A549 (cell line): Measurements from ENCODE around the gene FAHD1. TPM values are rescaled to one million over a fixed set of nuclear protein-coding genes. Genes with fewer than 3 reads are reported as not detected.

Experiments
- ATAC-seq, 2 experiments: fragments of 200-7000 bp in 1 of 2; fragments of >200 bp in 1 of 2; cut with Nextera tagmentation in 1 of 2; cut with Tn5 transposase in 1 of 2; 3 replicates each; pipeline versions ENCODE4 v1.8.0 to v1.9.1; 2018 to 2020; ENCODE audit warnings: mild to moderate bottlenecking in 1 of 2, moderate library complexity in 1 of 2
- CTCF ChIA-PET: fragments of 300-600 bp; sonication (Branson Sonifier 250); formaldehyde crosslinking; extraction: SDS; loops from one replicate; lab custom pipeline; 2021; ENCODE audit warnings: antibody characterized with exemption, inconsistent platforms; lab: Yijun Ruan, JAX
- POLR2A ChIA-PET: fragments of 350-600 bp; formaldehyde crosslinking; extraction: SDS; loops from one replicate; lab custom pipeline; 2021; ENCODE audit warnings: antibody characterized with exemption, inconsistent platforms; lab: Yijun Ruan, JAX
- DNase-seq, 2 experiments: peaks; one replicate each; pipeline versions ENCODE4 v3.0.0 to v3.0.0-alpha.2; 2011 to 2016; ENCODE audit warnings: low read depth in 1 of 2, low spot score in 1 of 2
- FAIRE-seq: peaks from 2 replicates; lab custom pipeline; 2011; peaks lifted over from hg19 to GRCh38; lab: Jason Lieb, UNC
- H3K27ac ChIP-seq, 2 experiments: fragments of >200 bp; sonication (Bioruptor Twin); formaldehyde crosslinking; 3 replicates each; pipeline ENCODE4 v1.5.1; 2016 to 2017
- H3K4me1 ChIP-seq: fragments of >200 bp; sonication (Bioruptor Twin); formaldehyde crosslinking; 3 replicates; pipeline ENCODE4 v1.6.1; 2016
- H3K4me2 ChIP-seq: fragments of >200 bp; sonication (Bioruptor Twin); formaldehyde crosslinking; 3 replicates; pipeline ENCODE4 v1.6.1; 2016
- H3K4me3 ChIP-seq: fragments of >200 bp; sonication (Bioruptor Twin); formaldehyde crosslinking; 3 replicates; pipeline ENCODE4 v1.5.1; 2016
- H3K9me3 ChIP-seq: fragments of >200 bp; sonication (Bioruptor Twin); formaldehyde crosslinking; 3 replicates; pipeline ENCODE4 v1.6.1; 2016
- BHLHE40 ChIP-seq: IDR thresholded peaks from 2 replicates; pipeline ENCODE4 v1.6.1; 2012; ENCODE audit warnings: low read depth, low read length, inconsistent platforms
- CEBPB ChIP-seq, 2 experiments: fragments of >200 bp in 1 of 2; sonication (Bioruptor Twin) in 1 of 2; formaldehyde crosslinking in 1 of 2; IDR thresholded peaks; 2 replicates each; pipeline ENCODE4 v1.6.1; 2012 to 2016
- CHD2 ChIP-seq: fragments of 150-350 bp; IDR thresholded peaks from 2 replicates; pipeline ENCODE4 v1.6.1; 2014; ENCODE audit warnings: low read length; ENCODE audit not compliant: partially characterized antibody
- CHD4 ChIP-seq: fragments of 200-600 bp; sonication (generic); IDR thresholded peaks from 2 replicates; pipeline ENCODE4 v1.6.1; 2016; ENCODE audit warnings: antibody characterized with exemption, mild to moderate bottlenecking, borderline replicate concordance
- CTCF ChIP-seq: fragments of >200 bp; sonication (Bioruptor Twin); formaldehyde crosslinking; IDR thresholded peaks from 3 replicates; pipeline ENCODE4 v1.5.1; 2016
- E2F6 ChIP-seq: IDR thresholded peaks from 2 replicates; pipeline ENCODE4 v1.6.1; 2012; ENCODE audit warnings: low read depth, borderline replicate concordance
- FOSL2 ChIP-seq, 2 experiments: fragments of 450-650 bp in 1 of 2; fragments of >200 bp in 1 of 2; sonication (Bioruptor Twin) in 1 of 2; formaldehyde crosslinking; IDR thresholded peaks; 2 replicates each; pipeline versions ENCODE4 v1.5.0 to v1.6.1; 2016 to 2020; ENCODE audit warnings: mild to moderate bottlenecking in 1 of 2, moderate library complexity in 1 of 2
- HDAC2 ChIP-seq: fragments of 200-600 bp; sonication (generic); IDR thresholded peaks from 2 replicates; pipeline ENCODE4 v1.6.1; 2016
- HOXB5 ChIP-seq: fragments of 250-450 bp; sonication (Bioruptor Pico); IDR thresholded peaks from 2 replicates; pipeline ENCODE4 v1.5.0; 2020; ENCODE audit warnings: mild to moderate bottlenecking, moderate library complexity
- JUN ChIP-seq, 2 experiments: fragments of >200 bp; sonication (Bioruptor Twin); formaldehyde crosslinking; IDR thresholded peaks; 2 replicates in 1 of 2; 3 replicates in 1 of 2; pipeline ENCODE4 v1.6.1; 2016 to 2017
- KDM5A ChIP-seq: fragments of 200-600 bp; sonication (generic); IDR thresholded peaks from 2 replicates; pipeline ENCODE4 v1.6.1; 2016; ENCODE audit warnings: antibody characterized with exemption, mild to moderate bottlenecking
- MAX ChIP-seq: IDR thresholded peaks from 2 replicates; pipeline ENCODE4 v1.6.1; 2012
- MYC ChIP-seq: IDR thresholded peaks from 2 replicates; pipeline ENCODE4 v1.6.1; 2012; ENCODE audit warnings: mild to moderate bottlenecking, inconsistent platforms, low read length, improper control_type of control experiment, borderline replicate concordance
- PHF8 ChIP-seq: fragments of 200-600 bp; sonication (generic); IDR thresholded peaks from 2 replicates; pipeline ENCODE4 v1.6.1; 2016; ENCODE audit warnings: low read depth, mild to moderate bottlenecking, antibody characterized with exemption, moderate library complexity, borderline replicate concordance
- RCOR1 ChIP-seq: fragments of 150-350 bp; IDR thresholded peaks from 2 replicates; pipeline ENCODE4 v1.6.1; 2014; ENCODE audit warnings: antibody characterized with exemption, low read length, low read depth
- RFX5 ChIP-seq: fragments of 450-650 bp; IDR thresholded peaks from 2 replicates; pipeline ENCODE4 v1.7.1; 2014; ENCODE audit warnings: antibody characterized with exemption, mild to moderate bottlenecking, moderate library complexity
- RNF2 ChIP-seq: fragments of 200-600 bp; sonication (generic); IDR thresholded peaks from 2 replicates; pipeline ENCODE4 v1.6.1; 2016; ENCODE audit warnings: low read depth, mild to moderate bottlenecking, antibody characterized with exemption, moderate library complexity, borderline replicate concordance
- SREBF2 ChIP-seq: fragments of 450-650 bp; IDR thresholded peaks from 2 replicates; pipeline ENCODE4 v1.6.1; 2014; ENCODE audit warnings: mild to moderate bottlenecking, moderate library complexity
- TP53 ChIP-seq: fragments of 250-450 bp; sonication (Bioruptor Pico); IDR thresholded peaks from 2 replicates; pipeline ENCODE4 v1.5.0; 2021; ENCODE audit warnings: mild to moderate bottlenecking, moderate library complexity
- ZSCAN20 ChIP-seq: fragments of 250-450 bp; sonication (Bioruptor Pico); IDR thresholded peaks from 2 replicates; pipeline ENCODE4 v1.8.0; 2022; ENCODE audit warnings: mild to moderate bottlenecking, moderate library complexity
- WGBS: methylation state at CpG from one replicate; pipeline ENCODE4 v1.1.6; 2017; ENCODE audit errors: missing lambda C conversion rate; 5-methylcytosine and 5-hydroxymethylcytosine counted together
- polyA plus RNA-seq, 4 experiments: library from polyadenylated mRNA; depleted of rRNA in 3 of 4; stranded (reverse); fragments of >200 nt; fragmentation: RNase III in 1 of 4; extraction: RNeasy Plus Mini Kit Qiagen cat#74134 plus additional on column Dnase treatment in 1 of 4; gene quantifications; 2 replicates in 3 of 4; 3 replicates in 1 of 4; pipeline ENCODE4 v1.2.3, GENCODE V29; 2011 to 2017
- TF ChIP-seq, protein P1 (sequence below): fragments of 150-350 bp; IDR thresholded peaks from 2 replicates; pipeline ENCODE4 v1.6.1; 2014; ENCODE audit warnings: low read depth, mild to moderate bottlenecking, low read length
- TF ChIP-seq, protein P2 (sequence below): fragments of >200 bp; sonication (Bioruptor Twin); formaldehyde crosslinking; IDR thresholded peaks from 2 replicates; pipeline ENCODE4 v1.6.1; 2016
- TF ChIP-seq, protein P3 (sequence below): fragments of 250-450 bp; sonication (Bioruptor Pico); IDR thresholded peaks from 2 replicates; pipeline ENCODE4 v1.5.0; 2020; ENCODE audit warnings: low read depth, mild to moderate bottlenecking, moderate library complexity

The FAHD1 gene
- polyA plus RNA-seq, 2 of the 4 experiments (the other 2 are of a cell fraction) = 30.6 to 68.4 TPM

GRCh38 chr16:1785846-1786170 lies 41.2 kb upstream of the FAHD1 start (continued):
- TF ChIP-seq PHF8 (no peak), RNF2 (no peak)

DNA sequence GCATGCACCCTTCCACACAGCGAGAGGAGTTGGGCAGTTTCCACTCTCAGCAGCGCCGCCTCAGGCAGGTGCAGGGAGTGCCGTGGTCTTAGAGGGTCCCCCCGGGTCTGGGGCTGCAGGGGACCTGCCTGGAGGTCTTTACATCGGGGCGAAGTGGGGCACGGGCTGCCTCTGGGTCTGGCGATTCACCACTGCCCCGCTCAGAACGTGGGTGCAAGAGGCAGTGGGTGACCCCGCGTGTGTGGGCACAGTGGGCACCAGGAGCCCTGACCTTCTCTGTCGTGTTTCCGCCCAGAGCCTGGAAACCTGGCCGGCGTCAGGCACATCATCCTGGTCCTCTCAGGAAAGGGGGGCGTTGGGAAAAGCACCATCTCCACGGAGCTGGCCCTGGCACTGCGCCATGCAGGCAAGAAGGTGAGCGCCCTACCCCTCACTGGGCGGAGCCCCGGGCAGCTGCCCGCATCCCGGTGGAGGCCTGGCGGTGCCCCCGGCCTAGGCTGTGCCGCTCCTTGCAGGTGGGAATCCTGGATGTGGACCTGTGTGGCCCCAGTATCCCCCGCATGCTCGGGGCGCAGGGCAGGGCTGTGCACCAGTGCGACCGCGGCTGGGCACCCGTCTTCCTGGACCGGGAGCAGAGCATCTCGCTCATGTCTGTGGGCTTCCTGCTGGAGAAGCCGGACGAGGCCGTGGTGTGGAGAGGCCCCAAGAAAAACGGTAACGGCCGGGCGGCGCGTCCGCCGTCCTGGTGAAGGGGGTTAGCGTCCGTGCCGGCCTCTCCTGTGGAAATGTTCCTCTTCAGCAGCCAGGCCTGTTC lies 40.6 kb upstream of the FAHD1 start:
- CTCF ChIA-PET = interaction anchor here (0.7 to 1.0 kb wide), 2 partner anchors 22 to 77 kb away, joined by 3 read pairs; no protein-coding TSS in a partner anchor
- Histone ChIP-seq H3K27ac (no peak overlapping the region), H3K4me3 (no peak overlapping the region), H3K9me3 (no peaks in the 10 kb centered on the region), H3K4me1 (peaks cover 7% of the 10 kb centered on the region; the same call in 2 of the 3 replicates), H3K4me2 (no peak overlapping the region)
- TF ChIP-seq MAX (no peak), CHD4 (no peak)
- DNase-seq (no peak), FAIRE-seq (no peak), ATAC-seq (no peak)
- WGBS = 91% methylated on average over 40 of the region's 51 CpGs
- POLR2A ChIA-PET = no interaction called here

DNA sequence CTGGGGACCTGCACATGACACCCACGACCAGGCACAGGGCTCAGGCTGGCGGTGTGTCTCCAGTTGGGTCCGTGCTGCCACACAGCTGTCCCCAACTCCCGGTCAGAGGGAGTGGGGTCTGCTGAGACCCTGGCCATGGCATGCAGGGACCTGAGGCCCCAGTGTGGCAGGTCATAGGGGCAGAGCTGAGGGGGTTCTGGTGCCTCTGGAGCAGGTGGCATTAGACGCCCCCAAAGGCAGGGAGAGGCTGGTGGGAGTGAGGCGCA lies 40.0 kb upstream of the FAHD1 start:
- ATAC-seq (no peak), DNase-seq (no peak), FAIRE-seq (no peak)
- Histone ChIP-seq H3K9me3 (no peaks in the 10 kb centered on the region), H3K27ac (no peak overlapping the region), H3K4me1 (peaks cover 6% of the 10 kb centered on the region; the same call in 1 of the 3 replicates), H3K4me2 (no peak overlapping the region), H3K4me3 (no peak overlapping the region)
- ChIA-PET POLR2A (no interaction called here), CTCF (interaction anchor here (1.0 kb wide), 1 partner anchor 22 kb away, joined by 3 read pairs; no protein-coding TSS in a partner anchor)
- WGBS = 83% methylated on average over 5 of the region's 6 CpGs
- TF ChIP-seq RCOR1 (no peak), CHD2 (no peak), CEBPB (IDR thresholded peaks at IDR 0.05) (no peak), ZSCAN20 (CRISPR knock-in tag) (no peak), JUN (IDR thresholded peaks at IDR 0.05) (no peak), FOSL2 (IDR thresholded peaks at IDR 0.05) (no peak), FOSL2 (CRISPR knock-in tag; IDR thresholded peaks at IDR 0.05) (no peak), HDAC2 (no peak), TP53 (CRISPR knock-in tag) (no peak), BHLHE40 (no peak), E2F6 (no peak), KDM5A (no peak)
- TF ChIP-seq, protein P1, sequence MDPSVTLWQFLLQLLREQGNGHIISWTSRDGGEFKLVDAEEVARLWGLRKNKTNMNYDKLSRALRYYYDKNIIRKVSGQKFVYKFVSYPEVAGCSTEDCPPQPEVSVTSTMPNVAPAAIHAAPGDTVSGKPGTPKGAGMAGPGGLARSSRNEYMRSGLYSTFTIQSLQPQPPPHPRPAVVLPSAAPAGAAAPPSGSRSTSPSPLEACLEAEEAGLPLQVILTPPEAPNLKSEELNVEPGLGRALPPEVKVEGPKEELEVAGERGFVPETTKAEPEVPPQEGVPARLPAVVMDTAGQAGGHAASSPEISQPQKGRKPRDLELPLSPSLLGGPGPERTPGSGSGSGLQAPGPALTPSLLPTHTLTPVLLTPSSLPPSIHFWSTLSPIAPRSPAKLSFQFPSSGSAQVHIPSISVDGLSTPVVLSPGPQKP = no peak
- TF ChIP-seq, protein P2, sequence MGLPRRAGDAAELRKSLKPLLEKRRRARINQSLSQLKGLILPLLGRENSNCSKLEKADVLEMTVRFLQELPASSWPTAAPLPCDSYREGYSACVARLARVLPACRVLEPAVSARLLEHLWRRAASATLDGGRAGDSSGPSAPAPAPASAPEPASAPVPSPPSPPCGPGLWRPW = no peak

- DNase-seq = no peak
- 91% methylated on average over 31 of the region's 44 CpGs for WGBS
- H3K4me3 ChIP-seq = no peak overlapping the region
- no peak for FAIRE-seq
- no peak for ATAC-seq
- ChIA-PET CTCF (interaction anchor here (0.6 to 1.0 kb wide), 2 partner anchors 23 to 415 kb away, joined by 3 to 4 read pairs; no protein-coding TSS in a partner anchor), POLR2A (no interaction called here)
- H3K4me2 ChIP-seq = no peak overlapping the region
- no peak overlapping the region for H3K27ac ChIP-seq
- H3K4me1 ChIP-seq = peaks cover 6% of the 10 kb centered on the region; the same call in 1 of the 3 replicates
- no peaks in the 10 kb centered on the region for H3K9me3 ChIP-seq
- TF ChIP-seq SREBF2 (no peak), CTCF (no peak), FOSL2 (IDR thresholded peaks at IDR 0.05) (no peak), FOSL2 (CRISPR knock-in tag; IDR thresholded peaks at IDR 0.05) (no peak), MYC (no peak), MAX (no peak), KDM5A (no peak), HOXB5 (CRISPR knock-in tag) (no peak), RFX5 (no peak), RCOR1 (no peak)
- TF ChIP-seq, protein P2 = no peak
- TF ChIP-seq, protein P3, sequence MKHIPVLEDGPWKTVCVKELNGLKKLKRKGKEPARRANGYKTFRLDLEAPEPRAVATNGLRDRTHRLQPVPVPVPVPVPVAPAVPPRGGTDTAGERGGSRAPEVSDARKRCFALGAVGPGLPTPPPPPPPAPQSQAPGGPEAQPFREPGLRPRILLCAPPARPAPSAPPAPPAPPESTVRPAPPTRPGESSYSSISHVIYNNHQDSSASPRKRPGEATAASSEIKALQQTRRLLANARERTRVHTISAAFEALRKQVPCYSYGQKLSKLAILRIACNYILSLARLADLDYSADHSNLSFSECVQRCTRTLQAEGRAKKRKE (CRISPR knock-in tag) = no peak
Measured at GRCh38 chr16:1787322-1788094, 39.5 kb upstream of the FAHD1 start.
